Tongue (tissue), 3 donors: Measurements from ENCODE around the gene TCP1. TPM values are rescaled to one million over a fixed set of nuclear protein-coding genes. Genes with fewer than 3 reads are reported as not detected.
"Not testable (repeated sequence)": the region's sequence is repeated elsewhere in the genome, so short reads cannot be mapped to it uniquely, and the experiment has no call there.

ENCODE experiments used
- DNase-seq: peaks from one replicate; pipeline ENCODE4 v3.0.0-alpha.2; 2015
- small RNA-seq: library from RNA; depleted of rRNA; stranded (forward); fragments of <200 nt; gene quantifications from one replicate; pipeline ENCODE3, GENCODE V24; 2014; ENCODE audit warnings: low replicate concordance
- total RNA-seq: library from RNA; depleted of rRNA; stranded (reverse); fragments of >200 nt; gene quantifications from one replicate; pipeline ENCODE4 v1.2.3, GENCODE V29; 2014

TCP1 gene
- total RNA-seq, 1 donor from 2014 or later, result 202 TPM

DNA sequence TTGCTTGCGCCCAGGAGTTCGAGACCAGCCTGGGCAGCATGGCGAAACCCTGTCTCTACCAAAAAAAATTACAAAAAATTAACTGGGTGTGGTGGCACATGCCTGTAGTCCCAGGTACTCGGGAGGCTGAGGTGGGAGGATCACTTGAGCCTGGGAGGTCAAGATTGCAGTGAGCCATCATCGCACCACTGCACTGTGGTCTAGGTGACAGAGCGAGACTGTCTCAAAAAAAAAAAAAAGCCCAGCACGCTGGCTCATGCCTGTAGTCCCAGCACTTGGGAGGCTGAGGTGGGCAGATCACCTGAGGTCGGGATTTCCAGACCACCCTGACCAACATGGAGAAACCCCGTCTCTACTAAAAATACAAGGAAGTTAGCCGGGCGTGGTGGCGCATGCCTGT, 56.0 kb downstream of the TCP1 start:
- DNase-seq, result not testable (repeated sequence)

DNA sequence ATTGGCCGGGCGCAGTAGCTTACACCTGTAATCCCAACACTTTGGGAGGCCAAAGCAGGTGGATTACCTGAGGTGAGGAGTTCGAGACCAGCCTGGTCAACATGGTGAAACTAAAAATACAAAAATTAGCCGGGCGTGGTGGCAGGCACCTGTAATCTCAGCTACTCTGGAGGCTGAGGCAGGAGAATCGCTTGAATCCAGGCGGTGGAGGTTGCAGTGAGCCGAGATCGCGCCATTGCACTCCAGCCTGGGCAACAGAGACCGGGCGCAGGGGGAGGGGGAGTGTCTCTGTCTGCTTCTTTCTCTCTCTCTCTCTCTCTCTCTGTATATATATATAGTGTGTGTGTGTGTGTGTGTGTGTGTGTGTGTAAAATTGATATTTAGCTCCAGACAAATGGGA, 56.9 kb downstream of the TCP1 start:
- not testable (repeated sequence) for DNase-seq

DNA sequence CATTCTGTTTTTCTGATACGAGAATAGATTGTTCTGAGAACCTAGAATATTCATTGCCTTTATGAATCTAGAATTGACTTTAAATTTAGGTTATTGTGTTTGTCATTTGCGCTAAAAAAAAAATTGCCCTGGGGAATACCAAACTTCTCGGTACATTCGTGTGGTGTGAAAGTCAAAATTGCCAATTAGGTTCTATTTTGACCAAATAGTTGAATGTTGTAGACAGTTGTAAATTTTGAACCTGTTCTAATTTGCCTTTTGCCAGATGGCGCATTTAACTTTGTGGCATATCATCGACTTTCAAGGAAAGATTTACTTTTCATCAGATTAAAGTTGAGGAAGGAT, 59.1 kb downstream of the TCP1 start:
- DNase-seq, result no peak

DNA sequence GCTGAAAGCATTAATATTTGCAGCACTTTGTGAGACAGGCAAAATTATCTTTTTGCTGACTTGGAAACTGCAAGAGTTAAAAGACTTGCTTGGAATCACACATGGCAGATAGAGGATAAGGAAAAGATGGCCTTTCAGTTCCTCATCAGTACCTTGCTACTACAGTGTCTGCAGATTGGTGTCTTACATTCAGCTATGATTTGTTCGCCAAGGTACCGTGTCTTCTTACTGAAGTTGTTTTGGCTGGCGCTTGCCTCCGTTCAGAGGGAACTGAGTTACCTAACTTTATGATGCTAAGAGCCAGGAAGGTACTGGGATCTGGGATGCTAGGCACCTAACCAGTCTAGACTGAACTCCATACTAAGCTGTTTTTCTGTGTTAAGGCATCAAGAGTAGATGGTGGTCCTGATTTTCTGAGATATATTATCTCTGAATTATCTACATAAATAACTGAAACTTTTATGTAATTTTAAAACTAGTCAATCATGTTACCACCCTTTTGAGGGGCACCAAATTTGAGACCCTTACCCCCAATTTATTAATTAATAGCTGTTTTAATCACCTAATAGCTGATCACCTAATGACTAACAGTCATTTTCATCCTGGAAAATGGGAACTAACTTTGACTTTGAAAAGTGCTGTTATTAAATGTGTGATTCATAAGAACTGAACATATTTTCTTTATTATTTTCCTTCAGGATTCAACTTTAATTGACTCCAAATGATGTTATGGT, 59.6 kb downstream of the TCP1 start:
- DNase-seq, result peak; percentile 21

DNA sequence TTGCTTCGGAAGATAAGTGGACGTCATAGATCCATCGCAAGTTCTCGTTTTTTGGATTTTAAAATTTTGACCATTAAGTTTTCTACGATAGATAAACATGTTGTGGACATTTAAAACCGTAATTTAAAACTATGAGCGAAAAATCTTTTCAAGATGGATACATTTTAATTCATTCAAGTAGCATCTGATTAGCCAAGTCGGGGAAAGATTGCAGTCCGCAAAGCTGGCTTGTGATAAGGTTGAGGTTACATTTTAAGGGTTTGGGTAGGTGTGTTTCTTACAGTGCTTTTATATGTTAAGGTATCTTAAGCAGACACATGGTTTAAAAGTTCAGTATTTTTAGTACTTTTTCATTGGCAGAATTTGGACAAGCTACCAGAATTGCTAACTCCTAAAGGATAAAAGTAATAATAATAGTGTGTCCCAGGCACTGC, 60.9 kb downstream of the TCP1 start:
- DNase-seq, result peak; percentile 32

Small RNA genes lying within 50 kb of the gene (small RNA-seq; reads per million reads assigned to genes)
- gene SNORA20 (39.3 reads per million, percentile 96 among the genes with 10 or more reads in this experiment), gene SNORA29 (not detected)

Other genes with a start within 250 kb of the TCP1 start
- gene SOD2, start 96.4 kb downstream of the TCP1 start, total RNA-seq, result 216 TPM
- gene WTAP, start 62.1 kb downstream of the TCP1 start, total RNA-seq, result 91.8 TPM
- gene ACAT2, start 27.6 kb downstream of the TCP1 start, total RNA-seq, result 6.4 TPM
- gene MRPL18, start 865 bp upstream of the TCP1 start, total RNA-seq, result 62.6 TPM
- 0.82 TPM for gene PNLDC1, start 10.7 kb upstream of the TCP1 start, total RNA-seq
- gene MAS1, start 101.4 kb upstream of the TCP1 start, total RNA-seq, result not detected
- 239 TPM for gene IGF2R, start 179.5 kb upstream of the TCP1 start, total RNA-seq